Epithelial cell of esophagus (primary cell): ENCODE data around the gene PTPRK.

ENCODE experiments used
- DNase-seq: peaks from one replicate; pipeline ENCODE4 v3.0.0; 2010; ENCODE audit warnings: low read depth
- H3K4me3 ChIP-seq: 2 replicates; pipeline ENCODE4 v1.5.1; 2011; ENCODE audit warnings: mild to moderate bottlenecking, low read length, control low read depth
- TF ChIP-seq, protein P1 (sequence below): IDR thresholded peaks from 2 replicates; pipeline ENCODE4 v1.5.1; 2011; ENCODE audit warnings: low read depth, mild to moderate bottlenecking, low read length, control low read depth, inconsistent platforms; ENCODE audit not compliant: insufficient read depth; ENCODE audit errors: missing control alignments

Gene PTPRK

DNA sequence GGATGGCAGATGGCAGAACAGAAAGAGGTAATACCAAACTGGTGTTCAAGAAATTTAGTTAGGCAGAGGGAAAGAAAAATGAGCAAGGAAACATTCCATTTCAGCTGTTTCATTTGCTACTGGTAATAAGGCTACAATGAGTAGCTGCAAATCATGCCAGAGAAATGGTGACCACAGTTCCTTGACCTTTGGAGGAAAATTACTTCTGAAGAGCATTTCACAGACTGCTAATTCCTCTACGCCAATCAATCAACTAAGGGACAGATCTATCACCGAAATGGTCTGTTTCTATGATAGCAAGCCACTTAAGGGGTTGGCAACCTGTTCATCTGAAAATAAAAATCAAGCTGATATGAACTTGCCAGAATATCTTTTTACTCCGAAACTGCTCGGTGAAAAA, 119.5 kb downstream of the PTPRK start:
- DNase-seq = no peak
- H3K4me3 ChIP-seq = no peak overlapping the region
- TF ChIP-seq, protein P1, sequence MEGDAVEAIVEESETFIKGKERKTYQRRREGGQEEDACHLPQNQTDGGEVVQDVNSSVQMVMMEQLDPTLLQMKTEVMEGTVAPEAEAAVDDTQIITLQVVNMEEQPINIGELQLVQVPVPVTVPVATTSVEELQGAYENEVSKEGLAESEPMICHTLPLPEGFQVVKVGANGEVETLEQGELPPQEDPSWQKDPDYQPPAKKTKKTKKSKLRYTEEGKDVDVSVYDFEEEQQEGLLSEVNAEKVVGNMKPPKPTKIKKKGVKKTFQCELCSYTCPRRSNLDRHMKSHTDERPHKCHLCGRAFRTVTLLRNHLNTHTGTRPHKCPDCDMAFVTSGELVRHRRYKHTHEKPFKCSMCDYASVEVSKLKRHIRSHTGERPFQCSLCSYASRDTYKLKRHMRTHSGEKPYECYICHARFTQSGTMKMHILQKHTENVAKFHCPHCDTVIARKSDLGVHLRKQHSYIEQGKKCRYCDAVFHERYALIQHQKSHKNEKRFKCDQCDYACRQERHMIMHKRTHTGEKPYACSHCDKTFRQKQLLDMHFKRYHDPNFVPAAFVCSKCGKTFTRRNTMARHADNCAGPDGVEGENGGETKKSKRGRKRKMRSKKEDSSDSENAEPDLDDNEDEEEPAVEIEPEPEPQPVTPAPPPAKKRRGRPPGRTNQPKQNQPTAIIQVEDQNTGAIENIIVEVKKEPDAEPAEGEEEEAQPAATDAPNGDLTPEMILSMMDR = no peak

DNA sequence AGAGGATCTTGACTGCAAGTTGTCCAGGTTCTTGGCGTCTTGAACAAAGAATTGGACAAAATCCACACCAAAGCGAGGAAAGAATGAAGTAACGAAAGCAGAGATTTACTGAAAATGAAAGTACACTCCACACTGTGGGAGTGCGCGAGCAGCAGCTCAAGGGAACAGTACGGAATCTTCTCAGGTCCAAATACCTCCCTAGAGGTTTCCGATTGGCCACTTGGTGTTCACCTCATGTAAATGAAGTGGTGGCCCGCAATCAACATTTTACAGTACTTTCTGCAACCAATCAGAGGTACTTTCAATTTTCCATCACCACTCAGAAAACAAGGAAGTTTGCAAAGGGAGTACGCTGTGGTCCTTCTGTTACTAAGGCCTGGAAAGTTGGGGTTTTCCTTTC, 122.4 kb downstream of the PTPRK start:
- TF ChIP-seq, protein P1 = no peak
- no peak overlapping the region for H3K4me3 ChIP-seq
- DNase-seq = no peak

DNA sequence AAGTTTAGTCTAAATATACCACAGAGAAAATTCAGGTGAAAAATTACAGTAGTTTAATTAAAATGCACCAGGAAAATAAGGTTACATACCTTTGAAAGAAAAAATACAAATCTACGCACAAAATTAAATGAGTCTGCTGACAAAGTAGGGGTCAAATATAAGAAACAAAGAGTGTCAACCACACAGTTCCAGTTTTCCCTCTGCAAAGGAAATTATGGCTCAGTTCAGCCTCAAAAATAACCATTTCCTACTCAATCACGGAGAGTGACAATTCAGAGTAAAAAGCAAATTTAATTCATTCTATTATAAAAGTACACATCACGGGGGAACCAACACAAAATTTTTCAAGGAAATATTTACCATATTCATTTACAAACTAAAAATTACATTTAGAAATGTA, 124.8 kb downstream of the PTPRK start:
- DNase-seq = no peak
- TF ChIP-seq, protein P1 = no peak
- no peak overlapping the region for H3K4me3 ChIP-seq

DNA sequence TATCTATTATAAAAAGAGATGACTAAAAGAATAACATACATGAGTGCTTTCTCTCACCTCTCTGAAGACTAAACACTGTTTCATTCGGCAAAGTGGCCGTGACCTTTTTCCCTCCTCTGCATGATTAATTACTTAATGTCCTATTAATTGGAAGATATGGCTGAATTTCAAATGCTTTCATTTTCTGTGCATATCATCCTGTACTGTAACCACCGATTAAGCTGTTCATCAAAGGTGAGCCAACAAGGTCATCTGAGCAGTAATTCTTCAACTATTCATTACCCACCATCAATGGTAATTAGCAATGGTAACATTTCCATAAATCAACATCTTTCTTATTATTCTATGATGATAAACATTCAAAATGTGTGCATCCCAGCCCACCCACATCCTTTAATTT, 125.2 kb downstream of the PTPRK start:
- DNase-seq = no peak
- H3K4me3 ChIP-seq = no peak overlapping the region
- TF ChIP-seq, protein P1 = no peak

DNA sequence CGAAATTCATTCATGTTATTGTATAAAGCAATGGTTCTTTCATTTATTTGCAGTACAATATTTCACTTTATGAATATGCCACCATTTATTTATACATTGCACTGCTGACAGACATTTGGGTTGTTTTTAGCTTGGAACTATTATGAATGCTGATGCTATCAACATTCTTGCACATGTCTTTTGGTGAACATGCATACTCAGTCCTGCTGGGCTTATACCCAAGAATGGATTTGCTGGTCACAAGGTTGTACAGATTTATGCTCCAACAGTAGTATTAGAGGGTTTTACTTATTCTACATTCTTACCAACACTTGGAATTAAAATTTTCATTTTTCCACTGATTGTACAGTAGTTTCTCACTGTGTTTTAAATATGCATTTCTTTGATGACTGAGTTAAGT, 126.2 kb downstream of the PTPRK start:
- no peak overlapping the region for H3K4me3 ChIP-seq
- TF ChIP-seq, protein P1 = no peak
- DNase-seq = no peak

DNA sequence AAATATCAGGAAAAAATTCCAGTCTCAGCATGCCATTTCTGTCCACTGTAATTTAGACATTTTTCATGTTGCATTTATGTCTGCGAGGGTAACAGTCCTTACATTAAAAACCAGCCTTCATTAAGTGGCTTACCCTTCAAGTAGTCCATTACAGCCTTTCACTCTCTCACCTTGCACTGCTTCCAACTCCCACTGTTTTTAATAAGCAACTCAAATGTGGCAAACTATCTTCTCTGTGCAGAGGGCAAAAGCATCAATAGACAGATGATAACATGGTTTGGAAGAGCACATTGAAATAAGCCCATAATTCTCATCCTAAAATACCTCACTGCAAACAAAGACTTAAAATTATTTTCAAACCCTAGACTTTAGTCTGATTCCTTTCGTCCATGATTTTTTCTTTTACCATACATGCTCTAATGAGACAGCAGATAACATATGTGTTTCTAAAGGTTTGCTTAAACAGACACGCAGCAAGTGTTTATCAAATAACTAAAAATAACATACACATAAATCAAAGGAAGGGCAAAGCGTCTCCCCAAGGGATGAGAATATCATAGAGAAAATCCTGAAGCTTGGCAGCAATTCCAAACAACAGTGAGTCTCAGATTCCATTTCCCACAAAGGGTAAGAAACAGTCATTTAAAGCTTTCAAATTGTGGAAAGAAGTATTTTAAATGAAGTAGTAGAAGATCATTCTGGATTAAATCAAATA, 130.4 kb downstream of the PTPRK start:
- H3K4me3 ChIP-seq = no peak overlapping the region
- TF ChIP-seq, protein P1 = no peak
- no peak for DNase-seq

DNA sequence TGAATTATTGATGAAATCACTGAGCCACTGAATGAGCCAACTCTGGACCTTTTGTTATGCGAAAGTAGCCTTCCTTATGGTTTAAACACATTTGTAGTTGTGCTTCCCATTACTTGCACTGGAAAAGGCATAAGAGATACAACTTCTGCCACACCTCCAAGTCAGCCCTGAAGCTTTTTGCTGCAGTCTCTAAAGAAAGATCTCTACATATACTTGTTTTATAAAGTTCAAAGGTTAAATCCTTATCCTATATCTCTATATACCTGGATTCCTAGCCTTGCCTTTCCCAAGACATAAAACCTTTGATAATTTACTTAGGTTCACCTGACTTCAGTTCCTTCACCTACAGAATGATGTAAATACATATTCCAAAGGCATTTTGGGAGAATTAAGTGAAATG, 132.0 kb downstream of the PTPRK start:
- no peak for DNase-seq
- TF ChIP-seq, protein P1 = no peak
- H3K4me3 ChIP-seq = no peak overlapping the region
